PC-9 (cell line): ENCODE results near the gene HIPK4.

ENCODE experiments used
- CTCF ChIP-seq: fragments of 200-600 bp; sonication (generic); conservative IDR thresholded peaks from 2 replicates; pipeline ENCODE4 v1.6.1; 2017; ENCODE audit warnings: mixed run types, antibody characterized with exemption, mild to moderate bottlenecking, moderate library complexity
- EZH2 ChIP-seq: fragments of 200-600 bp; sonication (generic); IDR thresholded peaks from 2 replicates; pipeline ENCODE4 v1.8.0; 2017; ENCODE audit warnings: antibody characterized with exemption, low read depth

- TF ChIP-seq CTCF (no peak), EZH2 (no peak)
These were observed 8.6 kb upstream of the HIPK4 start for GRCh38 chr19:40398417-40399131.
